HEK293 (cell line): ENCODE data around the gene CLPSL2.

Experiments used
- MEIS1 ChIP-seq: sonication (generic); formaldehyde crosslinking; IDR thresholded peaks from 2 replicates; pipeline ENCODE4 v1.8.1; 2022; ENCODE audit warnings: missing genetic modification reagents, mild to moderate bottlenecking, borderline replicate concordance
- MYNN ChIP-seq: fragments of 450-650 bp; formaldehyde crosslinking; IDR thresholded peaks from 2 replicates; pipeline ENCODE4 v1.5.1; 2016; ENCODE audit warnings: missing biosample characterization, missing genetic modification characterization, borderline replicate concordance
- REPIN1 ChIP-seq: fragments of 450-650 bp; formaldehyde crosslinking; IDR thresholded peaks from 2 replicates; pipeline ENCODE4 v1.5.1; 2017; ENCODE audit warnings: missing biosample characterization, missing genetic modification characterization, low read depth
- ZNF146 ChIP-seq: fragments of 450-650 bp; formaldehyde crosslinking; IDR thresholded peaks from 2 replicates; pipeline ENCODE4 v1.5.1; 2016; ENCODE audit warnings: missing biosample characterization, missing genetic modification characterization
- ZNF2 ChIP-seq: fragments of 450-650 bp; formaldehyde crosslinking; IDR thresholded peaks from 2 replicates; pipeline ENCODE4 v1.5.1; 2016; ENCODE audit warnings: missing biosample characterization, missing genetic modification characterization
- ZNF239 ChIP-seq: fragments of 450-650 bp; formaldehyde crosslinking; IDR thresholded peaks from 2 replicates; pipeline ENCODE4 v1.5.1; 2016; ENCODE audit warnings: missing biosample characterization, missing genetic modification characterization
- ZNF274 ChIP-seq, 2 experiments: fragments of 200-500 bp in 1 of 2; fragments of 450-650 bp in 1 of 2; sonication (Bioruptor generic) in 1 of 2; formaldehyde crosslinking in 1 of 2; IDR thresholded peaks; 2 replicates each; pipeline versions ENCODE4 v1.5.1 to v1.6.1; 2014 to 2016; ENCODE audit warnings: borderline replicate concordance in 1 of 2, inconsistent platforms in 1 of 2, low read length in 1 of 2, missing biosample characterization in 1 of 2, missing genetic modification characterization in 1 of 2
- ZNF521 ChIP-seq: fragments of 450-650 bp; formaldehyde crosslinking; IDR thresholded peaks from 2 replicates; pipeline ENCODE4 v1.5.1; 2017; ENCODE audit warnings: missing biosample characterization, mild to moderate bottlenecking, missing genetic modification characterization
- ZNF529 ChIP-seq: fragments of 450-650 bp; formaldehyde crosslinking; IDR thresholded peaks from 2 replicates; pipeline ENCODE4 v1.5.1; 2017; ENCODE audit warnings: missing genetic modification characterization, missing biosample characterization; ENCODE audit not compliant: insufficient replicate concordance
- ZNF623 ChIP-seq: fragments of 450-650 bp; formaldehyde crosslinking; IDR thresholded peaks from 2 replicates; pipeline ENCODE4 v1.5.1; 2016; ENCODE audit warnings: missing biosample characterization, missing genetic modification characterization
- TF ChIP-seq, protein P1 (sequence below): fragments of 450-650 bp; formaldehyde crosslinking; IDR thresholded peaks from 2 replicates; pipeline ENCODE4 v1.5.1; 2016; ENCODE audit warnings: missing biosample characterization, missing genetic modification characterization

DNA sequence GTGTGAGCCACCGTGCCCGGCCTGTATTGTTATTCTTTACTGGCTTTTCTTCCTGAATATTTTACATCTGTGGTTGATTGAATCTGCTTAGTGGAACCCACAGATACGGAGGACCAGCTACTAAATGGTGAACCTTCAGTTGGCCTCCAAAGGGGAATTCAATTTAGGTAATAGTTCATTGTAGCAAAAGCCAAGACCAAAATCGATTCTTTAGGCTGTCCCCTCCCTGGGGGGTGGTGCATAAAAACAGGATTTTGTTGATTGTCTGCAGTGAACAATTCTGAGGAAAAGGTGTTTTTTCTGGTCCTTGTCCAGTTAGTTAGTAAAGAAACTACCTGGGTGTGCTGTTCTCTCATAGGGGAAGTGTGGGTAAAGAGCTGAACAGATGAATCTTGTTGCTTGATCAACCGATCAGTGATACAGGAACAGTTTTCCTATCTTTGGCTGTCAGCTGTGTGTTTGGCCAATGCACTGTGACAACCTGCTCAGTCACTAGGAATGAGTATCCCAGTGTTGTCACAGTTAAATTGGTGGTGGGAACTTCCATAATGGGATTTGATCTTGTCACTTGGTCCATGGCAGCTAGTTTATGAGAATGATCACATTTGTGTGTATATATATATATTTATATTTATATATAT lies 48.3 kb downstream of the CLPSL2 start:
- TF ChIP-seq ZNF623 (tag by site-specific recombination), result no peak
- TF ChIP-seq, protein P1, sequence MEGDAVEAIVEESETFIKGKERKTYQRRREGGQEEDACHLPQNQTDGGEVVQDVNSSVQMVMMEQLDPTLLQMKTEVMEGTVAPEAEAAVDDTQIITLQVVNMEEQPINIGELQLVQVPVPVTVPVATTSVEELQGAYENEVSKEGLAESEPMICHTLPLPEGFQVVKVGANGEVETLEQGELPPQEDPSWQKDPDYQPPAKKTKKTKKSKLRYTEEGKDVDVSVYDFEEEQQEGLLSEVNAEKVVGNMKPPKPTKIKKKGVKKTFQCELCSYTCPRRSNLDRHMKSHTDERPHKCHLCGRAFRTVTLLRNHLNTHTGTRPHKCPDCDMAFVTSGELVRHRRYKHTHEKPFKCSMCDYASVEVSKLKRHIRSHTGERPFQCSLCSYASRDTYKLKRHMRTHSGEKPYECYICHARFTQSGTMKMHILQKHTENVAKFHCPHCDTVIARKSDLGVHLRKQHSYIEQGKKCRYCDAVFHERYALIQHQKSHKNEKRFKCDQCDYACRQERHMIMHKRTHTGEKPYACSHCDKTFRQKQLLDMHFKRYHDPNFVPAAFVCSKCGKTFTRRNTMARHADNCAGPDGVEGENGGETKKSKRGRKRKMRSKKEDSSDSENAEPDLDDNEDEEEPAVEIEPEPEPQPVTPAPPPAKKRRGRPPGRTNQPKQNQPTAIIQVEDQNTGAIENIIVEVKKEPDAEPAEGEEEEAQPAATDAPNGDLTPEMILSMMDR, result no peak
- TF ChIP-seq ZNF274 (IDR thresholded peaks at IDR 0.05; ENCODE audit: low read length), result no peak
- no peak for TF ChIP-seq ZNF274 (tag by site-specific recombination; IDR thresholded peaks at IDR 0.05; ENCODE audit: borderline replicate concordance)
- no peak for TF ChIP-seq ZNF2 (tag by site-specific recombination)
- TF ChIP-seq MYNN (tag by site-specific recombination), result no peak
- no peak for TF ChIP-seq REPIN1 (tag by site-specific recombination)
- no peak for TF ChIP-seq ZNF529 (tag by site-specific recombination)
- TF ChIP-seq MEIS1, result no peak
- TF ChIP-seq ZNF521, result no peak
- no peak for TF ChIP-seq ZNF146
- TF ChIP-seq ZNF239 (tag by site-specific recombination), result no peak
